A549 treated with Mapracorat at 1 μM for 4 hours (cell line): ENCODE measurements around the gene GTPBP1. TPM values are rescaled to one million over a fixed set of nuclear protein-coding genes. Genes with fewer than 3 reads are reported as not detected.

Experiments
- total RNA-seq: library from RNA; stranded (reverse); fragments of 200-300 nt; extraction: Qiagen RNA extraction; gene quantifications from 5 replicates; pipeline ENCODE4 v1.2.3, GENCODE V29; 2022

Gene GTPBP1
- total RNA-seq: 7.2 to 9.7 TPM (median 7.9 TPM) in 5 replicates

GRCh38 chr22:38705235-38706100 is at the start of gene GTPBP1:
Gene GTPBP1 (plus strand): TSS chr22:38705944. CDS start chr22:38705956, 12 bp downstream.

GRCh38 chr22:38656256-38657044 is 49.3 kb upstream of the GTPBP1 start, which contains the start of the genes CBY1 and FAM227A:
Gene CBY1 (plus strand): TSS chr22:38656638. CDS start chr22:38668055, 11,417 bp downstream.
Gene FAM227A (minus strand): TSS chr22:38656392. CDS start chr22:38650168, 6,224 bp downstream.

GRCh38 chr22:38681582-38682335 is 24.0 kb upstream of the GTPBP1 start, which contains the start of gene TOMM22:
Gene TOMM22 (plus strand): TSS chr22:38681957. CDS start chr22:38681979, 22 bp downstream.

GRCh38 chr22:38700789-38701628 is 4.7 kb upstream of the GTPBP1 start, which contains the start of gene JOSD1:
Gene JOSD1 (minus strand): TSS chr22:38700943. CDS start chr22:38699987, 956 bp downstream.

GRCh38 chr22:38755911-38756532 is 50.3 kb downstream of the GTPBP1 start, which contains the start of gene SUN2:
Gene SUN2 (minus strand): TSS chr22:38755998. CDS start chr22:38752628, 3,370 bp downstream.

Other genes with a start within 250 kb of the GTPBP1 start
- gene KDELR3, start 237.8 kb upstream of the GTPBP1 start, total RNA-seq: 17.2 to 20.9 TPM (median 19.8 TPM) in 5 replicates
- gene DDX17, start 199.6 kb upstream of the GTPBP1 start, total RNA-seq: 81.7 to 92.8 TPM (median 89.6 TPM) in 5 replicates
- gene DMC1, start 135.8 kb upstream of the GTPBP1 start, total RNA-seq: 1.9 to 6.7 TPM (median 2.9 TPM) in 5 replicates
- gene FAM227A, start 49.6 kb upstream of the GTPBP1 start, total RNA-seq: 0.74 to 1.3 TPM (median 0.75 TPM) in 5 replicates
- 13.9 to 15.6 TPM (median 14.4 TPM) in 5 replicates for gene CBY1, start 49.3 kb upstream of the GTPBP1 start, total RNA-seq
- gene TOMM22, start 24.0 kb upstream of the GTPBP1 start, total RNA-seq: 67.4 to 82.8 TPM (median 70.6 TPM) in 5 replicates
- gene JOSD1, start 5.0 kb upstream of the GTPBP1 start, total RNA-seq: 25.6 to 33.1 TPM (median 31.2 TPM) in 5 replicates
- 22.9 to 39.1 TPM (median 37.9 TPM) in 5 replicates for gene SUN2, start 50.1 kb downstream of the GTPBP1 start, total RNA-seq
- gene DNAL4, start 88.2 kb downstream of the GTPBP1 start, total RNA-seq: 6.9 to 11.4 TPM (median 10.6 TPM) in 5 replicates
- 8.6 to 10.9 TPM (median 9.9 TPM) in 5 replicates for gene NPTXR, start 138.1 kb downstream of the GTPBP1 start, total RNA-seq
- 21.9 to 31.8 TPM (median 28.4 TPM) in 5 replicates for gene CBX6, start 166.3 kb downstream of the GTPBP1 start, total RNA-seq